ENCODE results near the gene JMJD8. TPM values are rescaled to one million over a fixed set of nuclear protein-coding genes. Genes with fewer than 3 reads are reported as not detected.
"Not testable (repeated sequence)": the region's sequence is repeated elsewhere in the genome, so short reads cannot be mapped to it uniquely, and the experiment has no call there.

JMJD8 gene
- total RNA-seq, 1 donor from 2014 or later = 64.5 TPM

DNA sequence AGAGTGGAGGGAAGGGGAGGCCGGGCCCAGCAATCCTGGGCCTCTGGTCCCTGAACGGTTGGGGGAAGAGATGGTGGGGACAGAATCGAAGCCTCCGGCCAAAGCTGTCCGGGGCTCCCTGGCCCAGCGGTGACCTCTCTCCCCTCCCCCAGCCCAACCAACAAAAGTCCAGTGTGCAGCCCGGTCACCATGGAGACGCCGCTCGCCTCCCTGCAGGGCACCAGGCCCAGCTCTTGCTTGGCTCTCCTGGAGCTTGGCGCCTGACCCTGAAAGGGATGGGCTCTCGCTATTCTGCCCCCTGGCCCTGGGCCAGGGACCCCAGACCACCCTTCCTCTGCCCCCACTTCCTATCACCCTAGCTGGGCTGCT lies 32.0 kb upstream of the JMJD8 start:
- TF ChIP-seq, protein P1, sequence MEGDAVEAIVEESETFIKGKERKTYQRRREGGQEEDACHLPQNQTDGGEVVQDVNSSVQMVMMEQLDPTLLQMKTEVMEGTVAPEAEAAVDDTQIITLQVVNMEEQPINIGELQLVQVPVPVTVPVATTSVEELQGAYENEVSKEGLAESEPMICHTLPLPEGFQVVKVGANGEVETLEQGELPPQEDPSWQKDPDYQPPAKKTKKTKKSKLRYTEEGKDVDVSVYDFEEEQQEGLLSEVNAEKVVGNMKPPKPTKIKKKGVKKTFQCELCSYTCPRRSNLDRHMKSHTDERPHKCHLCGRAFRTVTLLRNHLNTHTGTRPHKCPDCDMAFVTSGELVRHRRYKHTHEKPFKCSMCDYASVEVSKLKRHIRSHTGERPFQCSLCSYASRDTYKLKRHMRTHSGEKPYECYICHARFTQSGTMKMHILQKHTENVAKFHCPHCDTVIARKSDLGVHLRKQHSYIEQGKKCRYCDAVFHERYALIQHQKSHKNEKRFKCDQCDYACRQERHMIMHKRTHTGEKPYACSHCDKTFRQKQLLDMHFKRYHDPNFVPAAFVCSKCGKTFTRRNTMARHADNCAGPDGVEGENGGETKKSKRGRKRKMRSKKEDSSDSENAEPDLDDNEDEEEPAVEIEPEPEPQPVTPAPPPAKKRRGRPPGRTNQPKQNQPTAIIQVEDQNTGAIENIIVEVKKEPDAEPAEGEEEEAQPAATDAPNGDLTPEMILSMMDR (conservative IDR thresholded peaks at IDR 0.05) = no peak
- Mint-ChIP-seq H3K36me3 (ENCODE audit: low read depth) (no peaks in the 10 kb centered on the region), H3K27me3 (ENCODE audit: low read depth) (peaks cover 17% of the 10 kb centered on the region), H3K4me1 (peaks cover 32% of the 10 kb centered on the region), H3K27ac (ENCODE audit: unreplicated experiment) (peak overlapping the region; percentile 96), H3K9me3 (no peaks in the 10 kb centered on the region), H3K4me3 (peak overlapping the region; percentile 95)
- DNase-seq (ENCODE audit: low read depth, low spot score) = peak; percentile 90

DNA sequence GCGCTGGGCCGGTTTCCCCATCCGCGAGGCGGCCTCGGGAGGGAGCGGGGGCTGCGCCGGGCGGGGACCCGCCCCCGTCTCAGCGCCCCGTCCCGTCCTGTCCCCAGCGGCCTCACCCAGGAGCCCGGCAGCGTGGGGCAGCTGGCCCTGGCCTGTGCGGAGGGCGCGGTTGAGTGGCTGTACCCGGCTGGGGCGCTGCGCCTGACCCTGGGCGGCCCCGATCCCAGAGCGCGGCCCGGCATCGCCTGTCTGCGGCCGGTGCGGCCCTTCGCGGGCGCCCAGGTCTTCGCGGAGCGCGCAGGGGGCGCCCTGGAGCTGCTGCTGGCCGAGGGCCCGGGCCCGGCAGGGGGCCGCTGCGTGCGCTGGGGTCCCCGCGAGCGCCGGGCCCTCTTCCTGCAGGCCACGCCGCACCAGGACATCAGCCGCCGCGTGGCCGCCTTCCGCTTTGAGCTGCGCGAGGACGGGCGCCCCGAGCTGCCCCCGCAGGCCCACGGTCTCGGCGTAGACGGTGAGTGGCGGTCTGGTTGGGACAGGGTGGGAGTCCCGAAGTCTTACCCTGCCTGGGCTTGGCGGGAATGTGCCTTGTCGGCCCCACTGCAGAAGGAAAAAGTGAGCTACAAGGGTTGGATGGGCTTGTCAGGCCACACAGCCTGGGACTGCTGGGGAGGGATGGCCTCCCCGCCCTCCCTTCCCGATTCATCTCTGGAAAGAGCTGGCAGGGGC lies 31.5 kb upstream of the JMJD8 start:
- Mint-ChIP-seq H3K27me3 (ENCODE audit: low read depth) (peaks cover 17% of the 10 kb centered on the region), H3K4me3 (peak overlapping the region; percentile 95), H3K36me3 (ENCODE audit: low read depth) (no peaks in the 10 kb centered on the region), H3K9me3 (no peaks in the 10 kb centered on the region), H3K27ac (ENCODE audit: unreplicated experiment) (peak overlapping the region; percentile 96), H3K4me1 (peaks cover 32% of the 10 kb centered on the region)
- TF ChIP-seq, protein P1 (conservative IDR thresholded peaks at IDR 0.05) = peak; percentile 14
- no peak for DNase-seq (ENCODE audit: low read depth, low spot score)

DNA sequence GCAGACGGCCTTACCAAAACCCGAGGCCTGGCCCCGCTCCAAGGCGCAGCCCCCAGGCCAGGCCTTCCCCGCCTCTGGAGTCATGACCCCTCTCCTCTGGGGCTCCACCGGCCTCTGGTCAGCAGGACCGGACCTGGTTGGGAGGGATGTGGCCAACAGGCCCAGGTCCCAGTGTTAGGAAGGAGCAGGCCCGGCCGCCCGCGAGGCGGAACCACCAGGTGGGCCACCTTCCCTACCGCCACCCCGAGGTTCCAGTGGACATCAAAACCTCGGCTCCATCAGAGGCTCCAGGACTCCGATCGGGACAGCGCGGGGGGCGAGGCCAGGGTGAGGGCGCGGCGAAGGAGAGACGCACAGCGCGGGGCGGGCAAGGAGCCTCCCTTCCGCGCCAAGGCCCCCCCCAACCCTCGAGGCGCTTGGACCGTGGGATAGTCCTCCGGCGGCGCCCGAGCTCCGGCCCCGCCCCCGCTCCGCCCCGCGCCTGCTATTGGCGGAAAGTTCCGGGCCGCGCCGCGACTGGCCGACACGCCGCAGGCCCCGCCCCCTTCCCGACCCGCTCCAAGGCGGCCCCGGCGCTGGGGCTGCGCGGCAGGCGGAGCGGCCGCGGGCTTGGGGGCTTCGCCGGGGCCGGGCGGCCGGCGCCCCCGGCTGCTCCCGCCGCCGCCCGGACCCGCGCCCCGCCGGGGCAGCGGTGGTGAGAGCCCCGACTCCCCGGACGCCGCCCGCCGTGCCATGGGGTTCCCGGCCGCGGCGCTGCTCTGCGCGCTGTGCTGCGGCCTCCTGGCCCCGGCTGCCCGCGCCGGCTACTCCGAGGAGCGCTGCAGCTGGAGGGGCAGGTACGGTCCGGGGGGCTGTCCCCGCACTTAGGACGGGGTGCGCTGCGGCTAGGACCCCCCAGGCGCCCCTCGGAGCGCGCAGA lies 30.7 kb upstream of the JMJD8 start, which contains the start of gene METRN:
Gene METRN (plus strand): TSS at position 561 of the 919 bp plus-strand sequence. CDS start 172 bp downstream, at position 733.
- TF ChIP-seq, protein P1 (conservative IDR thresholded peaks at IDR 0.05) = no peak
- H3K27me3 Mint-ChIP-seq (ENCODE audit: low read depth) = peaks cover 16% of the 10 kb centered on the region
- H3K9me3 Mint-ChIP-seq = no peaks in the 10 kb centered on the region
- H3K27ac Mint-ChIP-seq (ENCODE audit: unreplicated experiment) = peak within 1 kb of the TSS; percentile 96
- no peaks in the 10 kb centered on the region for H3K36me3 Mint-ChIP-seq (ENCODE audit: low read depth)
- peak within 1 kb of the TSS; percentile 95 for H3K4me3 Mint-ChIP-seq
- peaks cover 29% of the 10 kb centered on the region for H3K4me1 Mint-ChIP-seq
- DNase-seq (ENCODE audit: low read depth, low spot score) = peak; percentile 94

DNA sequence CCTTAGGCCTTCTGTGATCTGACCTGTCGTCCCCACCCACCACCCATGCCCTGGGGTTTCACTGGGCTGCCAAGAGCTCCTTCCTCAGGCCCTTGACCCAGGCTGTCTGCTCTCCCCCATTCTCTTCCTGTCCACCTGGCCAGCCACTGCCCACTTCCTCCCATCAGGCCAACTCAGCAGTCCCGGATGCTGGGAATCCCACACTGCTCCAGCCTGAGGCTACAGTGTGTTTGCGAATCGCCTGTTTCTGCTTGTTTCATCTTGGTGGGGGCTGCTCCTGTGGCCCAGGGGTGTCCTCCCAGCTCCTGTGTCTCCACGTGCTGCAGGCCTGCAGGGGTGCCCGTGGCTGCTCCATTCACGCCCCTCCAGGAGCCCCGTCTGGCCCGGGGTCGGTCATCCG lies 29.9 kb upstream of the JMJD8 start:
- H3K9me3 Mint-ChIP-seq = no peaks in the 10 kb centered on the region
- H3K36me3 Mint-ChIP-seq (ENCODE audit: low read depth) = no peaks in the 10 kb centered on the region
- TF ChIP-seq, protein P1 (conservative IDR thresholded peaks at IDR 0.05) = no peak
- H3K4me1 Mint-ChIP-seq = peaks cover 29% of the 10 kb centered on the region
- DNase-seq (ENCODE audit: low read depth, low spot score) = no peak
- peak overlapping the region; percentile 86 for H3K4me3 Mint-ChIP-seq
- H3K27ac Mint-ChIP-seq (ENCODE audit: unreplicated experiment) = no peak overlapping the region
- H3K27me3 Mint-ChIP-seq (ENCODE audit: low read depth) = peaks cover 22% of the 10 kb centered on the region

DNA sequence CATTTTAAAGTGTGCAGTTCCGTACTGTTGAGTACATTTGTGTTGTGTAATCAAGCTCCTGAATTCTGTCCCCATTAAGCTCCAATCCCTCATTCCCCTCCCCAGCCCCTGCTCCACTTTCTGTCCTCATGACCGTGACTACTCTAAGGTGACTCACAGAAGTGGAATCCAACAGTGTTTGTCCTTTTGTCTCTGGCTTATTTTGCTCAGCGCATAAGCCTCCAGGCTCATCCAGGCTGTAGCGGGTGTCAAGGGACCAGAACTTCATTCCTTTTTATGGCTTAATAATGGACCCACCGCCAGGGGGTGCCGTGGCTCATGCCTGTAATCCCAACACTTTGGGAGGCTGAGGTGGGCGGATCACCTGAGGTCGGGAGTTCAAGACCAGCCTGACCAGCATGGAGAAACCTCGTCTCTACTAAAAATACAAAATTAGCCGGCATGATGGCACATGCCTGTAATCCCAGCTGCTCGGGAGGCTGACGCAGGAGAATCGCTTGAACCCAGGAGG lies 28.7 kb upstream of the JMJD8 start:
- peaks cover 23% of the 10 kb centered on the region for H3K4me1 Mint-ChIP-seq
- not testable (repeated sequence) for H3K9me3 Mint-ChIP-seq; H3K36me3 Mint-ChIP-seq (ENCODE audit: low read depth); H3K27ac Mint-ChIP-seq (ENCODE audit: unreplicated experiment); DNase-seq (ENCODE audit: low read depth, low spot score)
- TF ChIP-seq, protein P1 (conservative IDR thresholded peaks at IDR 0.05) = peak; percentile 61
- H3K4me3 Mint-ChIP-seq = peak overlapping the region; percentile 80
- H3K27me3 Mint-ChIP-seq (ENCODE audit: low read depth) = peaks cover 34% of the 10 kb centered on the region

Measured in neural crest cell (in vitro differentiated cells).